Activated T-helper 1 cell treated with anti-CD3 and anti-CD28 coated beads, Interleukin-2, amount 50 U/mL, for 16 hours (primary cell): ENCODE measurements around the gene FRMPD4.
A peak's percentile ranks its signal among the peaks of the same experiment; 100 is the strongest.

ENCODE experiments used
- DNase-seq, 2 donors: peaks; one replicate each; pipeline ENCODE4 v3.0.0-alpha.2; 2020; ENCODE audit warnings: low read depth in 1 of 2, low spot score in 1 of 2

The FRMPD4 gene

GRCh38 chrX:12716574-12716973 lies 578.3 kb downstream of the FRMPD4 start:
- DNase-seq, result no peak

DNA sequence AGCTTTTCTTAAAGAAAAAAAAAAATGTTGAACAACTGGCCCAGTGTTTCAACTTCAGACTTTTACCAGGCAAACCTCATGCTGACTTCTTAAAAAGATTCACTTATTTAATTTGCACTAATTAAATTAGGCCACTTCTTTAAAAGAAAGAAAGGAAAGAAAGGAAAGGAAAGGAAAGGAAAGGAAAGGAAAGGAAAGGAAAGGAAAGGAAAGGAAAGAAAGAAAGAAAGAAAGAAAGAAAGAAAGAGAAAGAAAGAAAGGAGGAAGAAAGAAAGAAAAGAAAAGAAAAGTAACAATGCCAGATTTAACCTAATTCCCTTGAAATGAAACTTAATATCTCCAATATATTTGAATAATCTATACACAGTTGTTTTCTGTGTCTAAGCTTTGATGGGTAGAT lies 581.6 kb downstream of the FRMPD4 start:
- DNase-seq, result no peak

GRCh38 chrX:12721042-12721441 lies 582.8 kb downstream of the FRMPD4 start:
- DNase-seq, result no peak

GRCh38 chrX:12722314-12722713 lies 584.0 kb downstream of the FRMPD4 start:
- no peak for DNase-seq

GRCh38 chrX:12741416-12741815 lies 603.1 kb downstream of the FRMPD4 start:
- no peak for DNase-seq

GRCh38 chrX:12747433-12747832 lies 609.2 kb downstream of the FRMPD4 start:
- DNase-seq, result no peak

- DNase-seq, result no peak
Observed at GRCh38 chrX:12751887-12752286, 613.6 kb downstream of the FRMPD4 start.

DNA sequence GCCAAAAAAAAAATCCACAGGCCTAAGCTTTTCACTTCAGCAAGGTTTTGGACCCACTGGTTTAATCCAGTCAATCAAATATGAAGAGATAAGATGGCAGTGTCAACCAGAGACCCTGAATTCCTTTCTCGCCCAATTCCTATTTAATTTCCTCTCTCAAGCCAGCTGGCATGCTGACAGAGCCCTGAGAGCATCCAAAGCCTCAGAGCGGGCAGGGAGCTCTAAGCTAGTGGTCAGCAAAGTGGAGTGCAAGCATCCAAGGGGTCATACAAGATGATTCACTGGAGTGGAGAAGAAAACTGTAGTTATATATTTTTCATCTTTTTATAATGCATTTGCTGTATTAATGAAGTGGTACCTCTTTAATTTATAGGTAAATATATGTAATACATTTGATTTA lies 615.1 kb downstream of the FRMPD4 start:
- no peak for DNase-seq

DNA sequence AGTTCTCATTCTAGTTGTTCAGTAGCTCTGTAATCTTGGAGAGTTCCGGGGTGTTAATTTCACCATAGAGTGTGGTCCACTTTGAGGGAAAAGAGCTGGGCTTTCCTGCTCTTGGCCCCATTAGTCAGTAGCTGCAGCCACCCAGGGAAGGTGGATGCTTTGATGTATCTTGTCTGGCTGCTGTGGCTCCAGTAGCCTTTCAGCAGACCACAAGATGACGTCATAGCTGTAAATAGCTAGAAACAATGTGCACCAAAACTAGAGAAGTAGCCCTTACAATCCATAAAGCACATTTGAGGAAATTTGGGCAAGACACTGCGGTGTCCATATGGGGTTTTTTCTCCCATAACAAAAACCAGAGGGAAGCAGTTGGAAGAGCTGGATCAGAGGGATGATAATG lies 620.0 kb downstream of the FRMPD4 start:
- no peak for DNase-seq

- DNase-seq, result no peak
Observed at GRCh38 chrX:12767856-12768255, 629.6 kb downstream of the FRMPD4 start.

DNA sequence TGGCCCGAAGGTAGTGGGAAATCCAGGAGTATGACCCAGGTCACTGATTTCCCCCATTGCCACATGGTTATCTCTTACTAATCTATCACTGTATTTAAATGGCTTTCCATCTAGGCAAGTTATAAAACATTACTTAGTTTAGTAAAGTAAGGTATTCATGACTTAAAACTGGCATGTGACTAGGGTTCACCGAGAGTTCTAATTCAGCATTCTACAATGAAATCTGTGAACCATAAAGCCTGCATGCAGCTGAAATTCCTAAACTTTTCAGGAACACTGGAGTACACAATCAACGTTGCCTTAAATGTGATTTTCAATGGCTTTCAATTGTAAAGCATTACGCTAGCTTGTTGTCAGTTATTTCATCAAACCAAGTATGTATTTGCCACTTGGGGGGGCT lies 630.2 kb downstream of the FRMPD4 start:
- no peak for DNase-seq

DNA sequence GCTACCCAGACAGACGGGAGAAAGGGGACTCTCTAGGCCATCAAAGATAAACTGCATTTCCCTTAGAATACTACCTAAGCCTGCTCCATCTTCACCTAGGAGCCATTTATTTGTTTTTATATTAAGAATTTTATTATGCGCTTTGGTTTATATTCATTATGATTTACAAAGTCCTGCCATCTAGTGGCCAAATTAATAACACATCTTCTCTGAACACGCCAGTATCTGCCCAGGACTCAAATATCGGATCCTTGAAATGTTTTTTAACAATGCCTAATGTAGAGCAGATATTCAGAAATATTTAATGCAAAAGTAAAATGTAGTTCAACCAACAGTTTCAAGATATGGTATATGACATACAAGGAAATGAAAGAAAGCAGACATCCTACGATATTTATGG lies 632.2 kb downstream of the FRMPD4 start:
- no peak for DNase-seq

GRCh38 chrX:12771445-12772069 lies 633.3 kb downstream of the FRMPD4 start:
- peak; percentile 40 to 47 for DNase-seq
